ENCODE data around the gene SORL1.
"Not testable (repeated sequence)": the region's sequence is repeated elsewhere in the genome, so short reads cannot be mapped to it uniquely, and the experiment has no call there.

Gene SORL1

GRCh38 chr11:121564948-121565684 lies 113.0 kb downstream of the SORL1 start:
- DNase-seq: no peak

DNA sequence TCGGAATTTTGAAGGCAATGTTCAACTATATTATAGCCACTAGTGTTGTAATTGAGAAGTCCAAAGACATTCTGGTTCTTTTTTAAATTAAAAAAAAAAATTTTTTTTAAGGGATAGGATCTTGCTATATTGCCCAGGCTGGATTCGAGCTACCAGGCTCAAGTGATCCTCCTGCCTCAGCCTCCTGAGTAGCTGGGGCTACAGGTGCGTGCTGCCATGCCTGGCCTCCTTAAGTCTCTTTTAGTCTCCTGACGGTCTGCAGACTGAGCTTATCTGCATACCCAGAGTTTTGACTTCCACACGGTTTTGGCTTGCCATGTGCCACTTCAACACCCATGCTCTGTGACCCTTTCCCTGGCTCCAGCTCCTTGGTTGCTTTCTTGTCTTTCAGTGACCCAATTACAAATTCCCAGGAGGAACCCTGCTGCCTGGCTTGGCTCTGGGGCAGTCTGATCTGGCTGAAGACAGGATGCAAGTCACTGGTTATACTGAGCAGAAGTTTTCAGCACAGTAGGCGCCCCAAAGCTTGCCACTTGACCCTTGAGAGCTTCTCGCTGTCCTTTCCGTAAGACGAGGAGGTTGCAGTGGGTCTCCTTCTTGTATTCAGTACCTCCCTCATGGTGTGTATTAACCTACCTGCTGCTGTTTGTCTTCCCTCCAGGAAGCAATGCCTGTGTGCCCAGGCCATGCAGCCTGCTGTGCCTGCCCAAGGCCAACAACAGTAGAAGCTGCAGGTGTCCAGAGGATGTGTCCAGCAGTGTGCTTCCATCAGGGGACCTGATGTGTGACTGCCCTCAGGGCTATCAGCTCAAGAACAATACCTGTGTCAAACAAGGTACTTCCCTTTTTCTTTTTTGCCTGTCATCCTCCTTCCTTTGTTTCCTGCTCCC lies 114.4 kb downstream of the SORL1 start:
- no peak for DNase-seq

GRCh38 chr11:121567995-121568394 lies 115.9 kb downstream of the SORL1 start:
- DNase-seq: no peak

GRCh38 chr11:121569332-121570299 lies 117.5 kb downstream of the SORL1 start:
- DNase-seq: not testable (repeated sequence)

- no peak for DNase-seq
Observed at GRCh38 chr11:121570453-121570852, 118.3 kb downstream of the SORL1 start.

DNA sequence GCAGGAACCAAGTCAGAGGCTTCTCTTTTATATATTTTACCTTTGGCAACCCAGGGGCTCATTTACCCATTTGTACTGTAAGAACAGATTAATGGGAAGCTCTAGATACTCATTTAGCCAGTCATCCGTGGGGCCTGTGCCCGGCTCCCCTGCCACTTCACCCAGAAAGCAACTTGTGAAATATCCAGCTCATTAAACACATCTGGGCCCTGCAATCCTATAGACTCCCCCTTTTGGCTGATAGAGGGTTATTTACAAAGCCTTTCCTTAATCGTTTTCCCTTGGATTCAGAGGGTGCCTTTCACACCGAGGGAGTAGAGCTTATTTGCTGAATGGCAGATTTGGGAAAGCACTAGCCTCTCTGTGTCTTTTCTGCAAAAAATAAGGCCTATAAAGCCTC lies 119.4 kb downstream of the SORL1 start:
- no peak for DNase-seq

DNA sequence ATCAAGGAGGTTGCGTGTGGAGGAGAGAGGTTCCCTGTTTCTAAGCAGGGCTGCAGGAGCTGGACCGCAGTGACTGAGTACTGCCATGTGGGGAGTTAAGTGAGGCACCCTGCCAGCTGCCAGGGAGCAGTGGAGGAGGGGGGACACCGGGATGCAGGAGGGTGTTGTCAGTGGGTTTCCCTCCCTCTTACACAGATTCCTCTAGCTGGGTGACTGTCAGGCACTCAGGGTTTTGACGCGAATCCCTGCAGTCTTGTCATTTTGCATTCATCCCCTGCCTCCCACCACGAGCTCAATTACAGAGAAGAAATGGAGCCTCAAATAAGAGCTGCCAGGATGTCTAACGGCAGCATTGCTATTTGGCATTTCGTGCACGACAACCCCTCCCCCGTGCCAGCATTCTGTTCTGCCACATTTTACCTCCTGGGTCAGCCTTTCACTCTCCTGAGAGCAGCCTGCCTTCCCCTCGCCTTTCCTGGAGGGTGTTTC lies 120.5 kb downstream of the SORL1 start:
- DNase-seq: no peak

DNA sequence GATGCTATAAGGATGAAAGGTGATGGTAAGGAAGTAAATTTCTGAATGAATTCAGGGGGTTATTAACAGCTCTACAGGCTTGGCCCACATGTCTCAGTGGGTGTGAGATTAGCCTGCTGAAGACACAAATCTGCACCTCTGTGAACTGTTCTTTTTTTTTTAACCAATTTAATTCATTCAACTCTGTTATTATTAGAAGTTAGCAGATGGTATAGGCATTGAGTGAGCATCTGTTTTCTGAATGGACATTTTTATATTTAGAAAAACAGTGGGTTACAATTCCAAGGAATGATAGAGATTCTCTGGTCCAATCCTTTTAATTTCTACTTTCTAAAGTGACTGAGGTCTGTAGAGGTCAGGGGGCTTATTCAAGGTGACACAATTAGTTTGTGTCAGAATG lies 122.7 kb downstream of the SORL1 start:
- DNase-seq: no peak

DNA sequence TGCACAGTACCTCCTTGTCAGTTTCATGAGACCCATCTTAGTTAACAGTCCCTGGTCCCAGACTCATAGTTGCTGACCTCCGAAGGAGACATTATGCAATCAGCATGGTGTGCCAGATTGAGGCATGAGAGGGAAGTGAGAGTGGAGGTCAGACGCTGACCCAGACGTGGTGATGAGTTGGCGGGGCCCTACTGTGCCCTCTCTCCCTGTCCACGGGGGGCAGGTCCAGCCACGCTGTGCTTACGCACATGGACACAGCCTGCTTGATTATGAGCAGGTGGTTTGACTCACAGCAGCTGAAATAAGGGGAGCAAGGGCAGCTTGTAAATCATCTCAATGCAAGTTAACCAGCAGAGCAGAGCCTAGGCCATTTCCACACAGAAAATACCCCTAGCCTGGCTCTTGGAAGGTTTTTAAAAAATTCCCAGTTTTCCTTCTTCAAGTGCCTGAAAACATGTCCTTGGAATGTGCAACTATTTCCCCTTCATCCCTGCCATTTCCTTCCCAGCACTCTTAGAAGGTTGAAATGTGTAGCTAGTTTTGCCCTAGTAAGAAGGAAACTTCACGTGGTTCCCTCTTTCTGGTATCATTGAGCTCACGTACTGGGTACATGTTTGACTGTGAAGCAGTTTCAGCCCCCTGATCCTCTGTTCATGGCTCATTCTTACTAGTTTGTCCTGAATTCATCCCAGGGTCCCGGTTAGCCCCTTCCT lies 123.3 kb downstream of the SORL1 start:
- no peak for DNase-seq

DNA sequence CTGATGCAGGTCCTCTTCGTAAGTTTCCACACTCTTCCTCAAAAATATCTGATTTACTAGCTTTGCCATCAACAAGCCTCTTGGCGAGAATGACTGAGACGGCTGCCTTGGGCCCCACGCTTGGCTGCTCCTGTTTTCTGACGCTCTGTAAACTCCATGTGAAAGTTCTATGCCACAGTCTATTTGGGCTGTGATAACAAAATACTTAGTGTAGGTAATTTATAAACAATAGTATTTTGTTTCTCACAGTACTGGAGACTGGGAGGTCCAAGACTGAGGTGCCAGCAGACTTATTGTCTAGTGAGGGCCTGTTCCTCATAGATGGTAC lies 123.8 kb downstream of the SORL1 start:
- DNase-seq: no peak

DNA sequence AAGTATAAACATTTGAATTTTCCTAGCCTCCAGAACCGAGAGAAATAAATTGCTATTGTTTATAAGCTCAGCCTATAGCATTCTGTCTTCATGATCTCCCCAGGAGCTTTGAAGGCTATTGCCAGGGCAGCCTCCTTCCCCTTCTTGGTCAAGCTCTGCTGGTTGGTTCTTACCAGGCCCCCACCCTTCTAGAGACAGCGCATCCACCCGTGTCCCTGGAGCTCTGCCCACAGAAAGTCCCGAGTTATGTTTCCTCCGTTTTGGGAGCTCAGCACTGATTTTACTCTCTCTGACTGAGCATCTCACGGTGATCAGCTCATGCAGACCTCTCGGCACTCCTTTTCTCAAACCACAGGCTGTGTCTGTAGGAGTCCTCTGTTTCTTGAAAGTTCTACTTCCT lies 124.4 kb downstream of the SORL1 start:
- DNase-seq: no peak

- no peak for DNase-seq
Observed at GRCh38 chr11:121577106-121577848, 125.2 kb downstream of the SORL1 start.

DNA sequence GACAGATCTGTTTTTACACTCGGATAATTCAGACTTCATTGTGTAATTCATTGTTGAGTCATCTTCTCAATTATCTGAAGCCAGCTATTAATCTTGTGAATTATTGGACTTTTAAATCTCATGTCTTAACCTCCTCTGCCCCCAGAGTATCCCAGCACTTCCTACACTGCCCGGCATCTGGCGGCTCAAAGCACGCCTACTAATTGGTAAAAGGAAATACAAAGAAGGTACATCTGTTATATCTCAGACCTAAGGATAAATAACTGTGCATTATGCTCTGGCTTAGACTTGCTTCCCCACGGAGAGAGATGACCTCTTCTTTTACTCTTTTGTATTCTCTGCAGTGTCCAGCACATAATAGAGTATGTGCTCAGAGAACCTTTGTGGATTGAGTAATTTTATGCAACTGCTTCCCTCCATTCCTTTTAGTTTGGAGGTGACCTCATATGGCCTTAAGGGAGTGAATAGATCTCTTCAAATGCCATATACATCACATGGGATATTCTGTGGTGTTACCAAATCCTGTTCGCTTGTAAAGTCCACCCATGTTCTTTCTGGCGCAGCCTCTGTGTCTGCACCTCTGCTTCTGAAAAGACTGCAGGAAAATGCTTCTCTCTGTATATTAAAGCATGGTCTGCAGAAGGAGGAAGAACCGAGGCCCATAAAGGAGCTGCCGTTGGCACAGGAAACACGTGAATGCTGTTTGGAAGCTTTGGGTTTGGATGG lies 126.3 kb downstream of the SORL1 start:
- DNase-seq: no peak

DNA sequence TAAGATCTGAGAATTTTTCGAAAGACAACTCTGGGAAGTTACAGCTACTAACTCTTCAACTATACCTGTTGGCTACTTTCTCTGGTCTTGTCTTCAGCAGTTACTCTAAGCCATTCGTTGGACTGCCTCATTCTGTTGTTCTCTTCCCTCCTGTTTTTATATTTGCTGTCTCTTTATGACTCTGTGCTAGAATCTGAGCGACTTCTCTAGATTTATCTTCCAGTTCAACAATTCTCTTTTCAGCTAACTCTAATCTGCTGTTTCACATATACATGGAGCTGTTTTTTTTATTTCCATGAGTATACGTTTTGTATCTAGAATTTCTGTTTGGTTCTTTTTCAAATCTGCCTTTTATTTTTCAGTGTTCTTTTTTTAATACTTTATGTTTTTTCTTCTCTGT lies 128.0 kb downstream of the SORL1 start:
- DNase-seq: no peak

- no peak for DNase-seq
Observed at GRCh38 chr11:121581607-121582006, 129.5 kb downstream of the SORL1 start.

DNA sequence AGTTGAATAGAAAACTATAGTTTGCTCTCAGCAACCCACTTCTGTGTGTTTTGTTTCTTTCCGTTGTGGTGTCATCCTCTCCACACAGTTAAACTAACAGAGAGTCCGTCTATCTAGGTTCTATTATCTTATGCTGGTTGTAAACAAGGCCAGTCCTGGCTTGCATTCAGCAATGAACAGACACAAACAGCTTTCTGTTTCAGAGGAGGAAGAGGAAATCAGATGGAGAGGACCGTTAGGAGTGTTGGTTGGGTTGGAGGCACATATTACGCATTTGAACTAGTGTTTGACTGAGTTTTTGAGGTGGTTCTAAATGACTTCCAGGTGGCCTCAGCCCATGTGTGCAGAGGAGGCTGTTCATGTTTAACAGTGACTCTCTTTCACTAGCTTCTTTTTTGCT lies 130.2 kb downstream of the SORL1 start:
- DNase-seq: no peak

DNA sequence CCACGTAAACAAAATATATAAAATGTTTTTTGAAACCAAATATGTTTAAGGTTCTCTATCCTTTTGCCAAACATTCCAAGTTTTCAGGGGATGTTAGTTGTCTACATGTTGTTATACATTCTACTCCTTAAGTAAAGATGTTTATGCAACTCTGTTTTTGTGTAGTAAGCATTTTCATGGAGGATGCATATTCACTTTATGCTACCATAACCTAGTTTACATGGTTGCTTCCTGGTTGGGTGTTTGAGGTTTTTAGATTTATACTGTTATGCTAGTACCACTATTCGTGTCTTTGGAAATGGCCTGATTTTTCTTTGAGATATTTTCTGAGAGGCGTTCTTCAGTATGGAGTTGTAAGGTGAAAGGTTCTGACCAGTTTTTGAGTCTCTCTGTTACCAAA lies 131.7 kb downstream of the SORL1 start:
- DNase-seq: no peak

GRCh38 chr11:121586750-121587149 lies 134.6 kb downstream of the SORL1 start:
- DNase-seq: no peak

- no peak for DNase-seq
Observed at GRCh38 chr11:121587182-121587581, 135.1 kb downstream of the SORL1 start.

- no peak for DNase-seq
Observed at GRCh38 chr11:121588747-121589146, 136.6 kb downstream of the SORL1 start.
